Thoracic aorta endothelial cell (primary cell): ENCODE results near the gene CXCL11. TPM values are rescaled to one million over a fixed set of nuclear protein-coding genes. Genes with fewer than 3 reads are reported as not detected.

Experiments used
- total RNA-seq: library from RNA; depleted of rRNA; stranded (reverse); fragments of >200 nt; gene quantifications from 2 replicates; pipeline ENCODE4 v1.2.3, GENCODE V29; 2012

CXCL11 gene
- 0.66 and 1.1 TPM in 2 replicates for total RNA-seq

GRCh38 chr4:76035799-76036380 is at the start of gene CXCL11:
CXCL11 (minus strand) TSS chr4:76036070; CDS start chr4:76035987, 83 bp downstream.

GRCh38 chr4:76074468-76074867 is 38.6 kb upstream of the CXCL11 start, which contains the start of gene ART3:
ART3 (plus strand) TSS chr4:76074709; CDS start chr4:76075890, 1,181 bp downstream.

DNA sequence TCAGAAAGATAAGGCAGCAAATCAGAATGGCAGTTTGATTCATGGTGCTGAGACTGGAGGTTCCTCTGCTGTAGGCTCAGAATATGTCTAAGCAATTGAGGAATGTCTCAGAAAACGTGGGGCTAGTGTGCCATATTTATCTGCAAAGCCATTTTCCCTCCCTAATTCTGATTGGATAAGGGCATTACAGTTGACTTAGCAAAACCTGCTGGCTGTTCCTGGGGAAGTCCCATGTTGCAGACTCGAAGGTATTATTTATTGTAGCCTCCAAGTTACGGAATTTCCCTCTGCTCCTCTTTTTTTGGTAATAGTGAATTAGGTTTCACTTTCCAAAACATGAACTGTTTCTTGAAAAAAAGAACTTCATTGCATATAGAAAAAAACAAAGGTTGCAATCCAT is 12.5 kb downstream of the CXCL11 start, which contains the start of gene CXCL10:
Gene CXCL10 (minus strand): TSS at position 109 of the 400 bp plus-strand sequence. CDS start 66 bp downstream, at position 43.

DNA sequence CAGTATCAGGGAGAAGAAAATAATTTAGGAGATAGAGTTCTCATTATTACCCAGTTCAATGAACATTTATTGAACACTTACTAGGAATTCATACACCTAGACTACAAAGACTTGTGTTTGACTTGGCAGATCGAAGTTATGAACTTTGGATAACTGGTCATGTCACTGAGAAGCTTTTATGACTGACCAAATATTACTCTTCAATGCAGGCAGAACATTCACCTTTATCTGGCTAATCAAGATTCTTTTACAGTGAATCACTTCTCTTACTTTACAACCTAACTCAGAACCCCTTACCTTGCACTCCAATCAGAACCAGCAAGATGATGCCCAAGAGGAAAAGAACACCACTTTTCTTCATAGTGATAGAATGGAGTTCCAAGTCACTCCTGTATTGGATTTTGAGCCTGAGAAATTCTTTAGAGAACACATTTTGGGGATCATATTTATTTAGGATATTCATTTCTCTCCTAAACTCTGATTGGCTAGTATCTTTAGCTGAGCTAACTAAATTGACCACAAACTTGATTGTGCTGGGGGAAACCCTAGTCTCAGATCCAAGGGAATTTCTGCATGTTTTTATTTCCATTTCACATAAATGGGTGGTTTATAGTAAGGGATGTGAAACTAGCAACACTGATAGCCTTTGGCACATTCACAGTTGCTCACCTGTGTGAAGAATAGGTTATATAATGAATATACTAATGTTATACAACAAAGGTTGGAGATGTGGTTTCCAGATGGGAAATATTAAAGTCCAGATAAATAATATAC is 28.6 kb downstream of the CXCL11 start, which contains the start of gene CXCL9:
Gene CXCL9 (minus strand): TSS at position 421 of the 774 bp plus-strand sequence. CDS start 60 bp downstream, at position 361.

Other genes starting within 250 kb of the CXCL11 start
- not detected in 2 replicates for gene PPEF2, start 133.6 kb downstream of the CXCL11 start, total RNA-seq
- gene NAAA, start 95.1 kb downstream of the CXCL11 start, total RNA-seq: 17.3 and 56.6 TPM in 2 replicates
- gene SDAD1, start 45.1 kb downstream of the CXCL11 start, total RNA-seq: 46.4 and 49.3 TPM in 2 replicates
- gene CXCL9, start 28.6 kb downstream of the CXCL11 start, total RNA-seq: not detected in 2 replicates
- gene CXCL10, start 12.6 kb downstream of the CXCL11 start, total RNA-seq: not detected in 2 replicates
- gene ART3, start 38.6 kb upstream of the CXCL11 start, total RNA-seq: not detected in 2 replicates
- 65.3 and 84.1 TPM in 2 replicates for gene NUP54, start 112.3 kb upstream of the CXCL11 start, total RNA-seq
- 179 and 186 TPM in 2 replicates for gene SCARB2, start 177.8 kb upstream of the CXCL11 start, total RNA-seq
- gene FAM47E, start 215.7 kb upstream of the CXCL11 start, total RNA-seq: 0.13 TPM in 1 of 2 replicates, not detected in the other